Renal pelvis (tissue), 4 donors: ENCODE results near the gene ITGA1. TPM values are rescaled to one million over a fixed set of nuclear protein-coding genes. Genes with fewer than 3 reads are reported as not detected.

Experiments used
- DNase-seq: peaks from one replicate; pipeline ENCODE4 v3.0.0-alpha.2; 2013
- polyA plus RNA-seq, 3 donors: library from polyadenylated mRNA; unstranded; fragments of 120-200 nt; gene quantifications; one replicate each; pipeline ENCODE4 v1.2.1, GENCODE V29; 2013; ENCODE audit not compliant: insufficient read length in 3 of 3

The ITGA1 gene
- polyA plus RNA-seq, 3 donors = 46.8 to 57.6 (median 49.1) TPM

DNA sequence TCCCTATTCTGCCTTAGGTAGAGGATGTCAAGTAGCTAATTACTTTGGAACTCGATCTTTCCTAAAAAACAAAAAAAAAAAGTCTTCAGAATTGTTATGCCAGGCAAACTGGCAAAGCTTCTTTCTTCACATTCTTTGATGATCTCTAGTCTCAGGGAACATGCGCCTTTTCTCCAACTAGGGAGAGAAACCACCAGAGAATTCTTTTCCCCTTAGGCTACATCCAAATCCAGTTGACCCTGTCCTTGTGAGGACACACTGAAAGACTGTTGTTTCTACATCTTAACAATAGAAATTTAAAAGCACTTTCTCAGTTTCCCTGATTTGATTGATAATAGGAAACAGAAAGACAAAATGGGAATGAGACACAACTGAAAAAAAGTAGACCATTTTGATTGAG is 106.7 kb downstream of the ITGA1 start:
- DNase-seq = no peak

DNA sequence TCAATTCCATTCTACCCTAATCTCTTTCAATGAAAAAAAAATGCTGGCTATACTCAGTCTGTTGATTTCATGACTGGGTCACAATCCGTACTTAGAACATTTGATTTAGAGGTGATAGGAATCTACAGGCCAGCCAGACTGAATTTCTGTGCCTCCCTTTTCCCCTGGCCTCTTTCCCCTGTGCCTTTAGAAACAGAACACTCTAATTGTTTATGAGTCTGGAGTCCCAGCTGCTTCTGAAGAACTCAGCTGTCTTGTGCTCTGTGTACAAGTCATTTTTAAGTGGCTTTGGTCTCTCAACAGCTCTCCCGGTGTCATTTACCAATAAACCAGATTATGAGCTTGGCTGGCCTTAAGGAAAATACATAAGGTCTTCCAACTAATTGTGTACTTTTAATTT is 107.4 kb downstream of the ITGA1 start:
- DNase-seq = peak; percentile 77

DNA sequence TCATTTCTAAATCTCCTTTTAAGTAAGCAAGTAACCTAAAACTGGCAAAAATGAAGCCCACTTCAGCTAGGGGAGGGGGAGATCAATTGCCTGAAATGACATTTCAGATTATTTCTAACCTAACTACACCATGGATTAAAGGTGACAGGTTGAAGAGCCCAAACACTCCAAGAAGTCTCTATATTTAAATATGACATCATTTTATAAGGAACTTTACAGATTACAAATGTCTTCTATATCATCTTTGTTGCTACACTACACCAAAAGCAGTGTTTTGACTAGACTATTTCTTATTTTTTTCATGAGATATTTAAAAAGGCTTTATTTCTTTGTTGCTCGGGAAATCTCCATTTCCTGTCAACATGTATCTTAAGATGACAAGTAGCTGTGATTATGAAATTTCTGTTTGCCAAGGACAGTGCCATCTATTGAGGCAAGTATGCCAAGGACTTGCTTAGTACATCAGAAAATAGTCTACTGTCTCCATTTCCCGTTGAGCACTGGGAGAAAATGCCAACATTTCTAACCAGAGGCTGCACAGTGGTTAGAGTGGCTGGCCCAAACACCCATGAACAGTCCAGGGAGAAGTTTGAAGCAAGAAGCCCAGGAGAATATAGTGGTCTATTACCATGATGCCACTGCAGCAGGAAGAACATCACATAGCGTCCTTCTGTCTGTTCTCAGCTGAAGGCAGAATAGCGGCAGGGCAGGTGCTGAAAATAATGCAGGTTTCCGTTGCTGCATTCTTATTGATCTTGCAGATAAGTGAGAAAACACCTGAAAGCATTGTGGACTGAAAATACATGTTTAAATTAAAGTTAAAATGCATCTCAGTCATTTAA is 108.1 kb downstream of the ITGA1 start:
- DNase-seq = no peak

DNA sequence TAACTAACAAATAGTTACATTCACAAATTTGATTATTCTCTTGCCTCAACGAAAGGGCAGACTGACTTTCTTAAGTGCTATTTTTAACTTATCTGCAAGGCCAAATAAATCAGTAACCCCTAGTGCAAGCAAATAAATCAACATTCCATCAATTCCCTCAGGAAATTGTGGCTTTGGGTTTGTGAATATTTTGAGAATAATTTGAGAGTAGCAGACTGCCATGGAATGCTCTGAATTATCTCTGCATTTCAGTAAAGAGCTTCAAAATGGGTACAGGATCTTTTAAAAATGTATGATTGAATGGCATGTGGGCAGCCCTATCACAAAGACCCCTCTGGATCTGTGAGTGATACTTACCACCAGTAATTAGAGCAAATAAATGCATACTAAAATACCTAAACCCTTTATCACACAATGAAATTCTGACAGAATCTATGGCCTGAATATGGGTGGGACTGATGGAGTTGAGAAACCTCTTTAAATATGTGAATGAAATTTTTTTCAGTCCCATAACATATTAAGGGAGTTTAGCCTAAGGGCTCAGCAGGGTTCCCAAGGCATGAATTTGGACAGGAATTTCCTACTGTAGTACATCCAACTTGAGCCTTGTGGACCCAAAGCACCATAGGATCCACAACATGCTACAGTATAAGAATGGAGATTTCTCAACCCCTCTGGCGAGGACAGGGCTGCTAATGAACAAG is 109.0 kb downstream of the ITGA1 start:
- DNase-seq = no peak

DNA sequence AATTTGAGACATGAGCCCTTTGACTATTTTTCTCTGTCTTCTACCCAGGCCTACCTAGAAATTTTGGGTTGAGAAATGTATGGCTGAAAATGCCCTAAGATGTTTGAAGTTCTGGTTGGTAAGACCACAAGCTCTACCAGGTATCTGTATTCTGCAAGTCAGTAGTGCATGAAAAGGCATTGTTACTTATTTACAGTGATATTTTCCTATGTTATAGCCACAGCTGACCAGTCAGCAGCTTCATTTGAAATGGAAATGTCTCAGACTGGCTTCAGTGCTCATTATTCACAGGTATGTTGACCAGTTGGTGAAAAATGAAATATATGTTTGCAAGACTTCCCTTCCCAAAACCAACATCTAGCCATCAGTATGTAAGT is 109.5 kb downstream of the ITGA1 start:
- no peak for DNase-seq

DNA sequence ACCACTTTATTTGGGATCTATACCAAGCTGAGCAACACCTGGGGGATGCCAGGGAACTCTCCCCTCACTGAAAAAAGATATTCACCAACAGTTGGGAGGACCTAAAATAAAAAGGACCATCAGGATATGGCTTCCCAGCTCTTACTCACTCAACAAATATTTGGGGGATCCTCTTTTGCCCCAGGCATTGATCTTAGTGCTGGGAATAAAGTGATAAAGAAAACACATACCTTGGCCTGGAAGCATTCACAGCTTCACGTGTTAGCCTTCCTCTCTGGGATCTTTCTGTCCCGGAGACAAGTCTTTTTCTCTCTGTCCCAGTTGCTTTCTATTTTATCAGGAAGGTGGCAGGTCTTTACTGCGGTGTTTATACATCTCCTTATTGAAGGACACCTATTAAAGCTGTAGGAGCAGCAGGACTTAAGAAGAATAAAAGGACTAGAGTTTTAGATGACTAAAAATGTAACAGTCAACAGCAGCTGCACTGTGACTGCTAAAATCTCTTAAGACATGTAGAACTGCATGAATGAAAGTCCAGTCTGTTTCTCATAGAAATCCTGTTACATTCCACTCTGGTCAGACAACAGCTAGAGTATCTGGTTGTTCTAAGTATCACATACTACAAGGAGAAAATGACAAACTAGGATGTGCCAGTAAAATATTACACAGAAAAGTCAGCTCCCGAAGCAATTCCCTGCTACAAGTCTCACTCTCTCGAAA is 111.4 kb downstream of the ITGA1 start:
- no peak for DNase-seq

DNA sequence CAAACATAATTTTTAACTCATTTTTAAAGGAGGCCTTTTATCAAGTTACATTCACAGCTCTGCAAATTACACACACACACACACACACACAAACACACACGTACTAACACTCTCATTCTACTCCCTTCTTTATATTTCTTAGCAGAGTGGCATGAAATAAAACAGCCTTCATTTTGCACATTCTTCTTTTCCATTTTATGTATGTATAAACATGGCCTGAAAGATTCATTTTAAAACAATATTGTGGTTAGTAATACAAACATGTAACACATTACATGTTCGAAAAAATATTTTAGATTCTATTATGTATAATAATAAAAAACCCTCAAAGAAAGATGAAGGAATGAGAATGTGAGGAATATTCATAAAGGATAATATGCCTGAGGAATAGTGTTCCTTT is 115.4 kb downstream of the ITGA1 start:
- no peak for DNase-seq

DNA sequence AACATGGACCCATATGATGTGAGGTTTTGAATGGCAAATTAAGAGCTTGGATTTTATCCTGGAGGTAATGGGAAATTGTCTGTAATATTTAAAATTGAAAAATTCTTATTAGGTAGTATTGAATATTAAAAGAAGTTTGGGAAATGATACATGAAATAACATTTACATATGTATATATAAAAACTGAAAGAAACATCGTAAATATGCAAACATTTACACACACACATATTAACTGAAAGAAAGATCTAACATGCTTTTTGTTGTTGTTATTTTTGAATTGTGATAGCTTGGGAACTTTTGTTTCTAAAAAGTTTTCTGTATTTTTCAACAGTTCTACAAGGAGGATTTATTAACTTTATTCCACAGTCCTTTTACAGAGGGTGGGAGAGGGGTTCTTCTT is 118.6 kb downstream of the ITGA1 start:
- DNase-seq = no peak

DNA sequence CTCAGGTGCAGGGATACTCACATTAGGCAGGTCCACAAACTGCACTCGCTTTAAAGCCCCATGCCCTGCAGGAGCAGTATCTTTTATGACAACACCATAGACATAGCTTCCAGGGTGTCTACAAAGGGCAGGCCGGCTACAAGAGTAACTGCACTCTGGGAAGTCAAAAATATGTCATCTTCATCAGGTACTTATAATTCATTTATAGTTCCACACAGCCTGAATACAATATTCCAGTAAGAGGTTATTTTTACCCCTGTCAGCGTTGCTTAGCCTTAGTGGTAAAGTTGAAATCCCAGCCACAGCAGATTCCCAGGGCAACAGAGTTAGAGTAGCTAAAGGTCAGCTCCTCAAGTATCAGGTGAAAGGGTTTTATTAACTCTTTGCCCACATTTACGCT is 119.1 kb downstream of the ITGA1 start:
- DNase-seq = no peak

DNA sequence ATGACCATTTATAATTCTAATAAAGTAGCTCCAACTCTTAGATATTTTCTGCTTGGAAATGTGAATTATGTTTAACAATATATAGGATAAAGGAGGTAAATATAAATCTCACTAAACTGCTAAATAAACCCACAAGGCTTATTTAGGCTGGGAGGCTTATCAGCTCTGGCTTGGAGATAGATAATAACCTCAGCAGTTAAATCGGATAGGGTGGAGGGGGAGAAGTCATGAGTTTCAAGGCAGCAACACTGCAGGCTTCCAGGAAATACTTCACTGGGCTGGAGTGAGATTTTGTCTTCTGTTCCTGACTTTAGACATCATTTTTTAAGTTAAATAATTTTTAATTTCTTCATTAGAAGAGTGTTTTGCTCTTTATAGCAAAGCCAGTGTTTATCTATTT is 121.5 kb downstream of the ITGA1 start:
- no peak for DNase-seq

DNA sequence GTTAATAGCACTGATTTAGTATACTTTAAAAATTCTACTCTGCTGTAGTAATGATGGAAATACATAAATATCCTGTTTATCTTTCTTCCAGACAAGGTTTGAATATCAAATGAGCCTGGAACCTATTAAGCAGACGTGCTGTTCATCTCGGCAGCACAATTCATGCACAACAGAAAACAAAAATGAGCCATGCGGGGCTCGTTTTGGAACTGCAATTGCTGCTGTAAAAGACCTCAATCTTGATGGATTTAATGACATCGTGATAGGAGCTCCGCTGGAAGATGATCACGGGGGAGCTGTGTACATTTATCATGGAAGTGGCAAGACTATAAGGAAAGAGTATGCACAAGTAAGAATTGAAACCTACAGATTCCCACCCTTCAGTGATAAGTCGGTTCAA is 122.4 kb downstream of the ITGA1 start:
- DNase-seq = no peak

DNA sequence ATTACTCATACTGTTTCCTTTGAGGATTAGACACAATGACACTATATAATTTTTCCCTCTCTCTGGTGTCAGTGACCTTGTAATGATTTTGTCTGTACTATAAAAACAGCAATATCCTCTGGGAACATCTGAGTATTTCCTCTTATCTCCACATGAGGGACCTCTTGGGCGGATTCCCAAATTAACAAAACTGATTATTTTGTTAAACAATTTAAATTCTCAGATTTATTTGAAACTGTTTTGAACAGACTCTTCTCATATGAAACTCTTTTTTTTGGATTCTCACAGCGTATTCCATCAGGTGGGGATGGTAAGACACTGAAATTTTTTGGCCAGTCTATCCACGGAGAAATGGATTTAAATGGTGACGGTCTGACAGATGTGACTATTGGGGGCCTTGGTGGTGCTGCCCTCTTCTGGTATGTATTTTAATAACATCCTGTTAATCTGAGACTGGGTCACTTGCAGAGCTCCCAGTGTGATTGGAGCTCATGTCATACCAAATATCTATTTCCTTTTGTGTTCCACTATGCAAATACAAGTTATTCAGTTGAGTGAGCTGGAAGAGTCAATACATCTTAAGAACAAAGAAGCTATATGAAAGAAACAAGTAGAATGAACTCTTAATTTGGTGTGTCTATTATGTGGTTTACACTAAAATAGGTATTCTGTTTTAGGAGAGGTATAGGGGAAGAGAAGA is 127.6 kb downstream of the ITGA1 start:
- peak; percentile 74 for DNase-seq

DNA sequence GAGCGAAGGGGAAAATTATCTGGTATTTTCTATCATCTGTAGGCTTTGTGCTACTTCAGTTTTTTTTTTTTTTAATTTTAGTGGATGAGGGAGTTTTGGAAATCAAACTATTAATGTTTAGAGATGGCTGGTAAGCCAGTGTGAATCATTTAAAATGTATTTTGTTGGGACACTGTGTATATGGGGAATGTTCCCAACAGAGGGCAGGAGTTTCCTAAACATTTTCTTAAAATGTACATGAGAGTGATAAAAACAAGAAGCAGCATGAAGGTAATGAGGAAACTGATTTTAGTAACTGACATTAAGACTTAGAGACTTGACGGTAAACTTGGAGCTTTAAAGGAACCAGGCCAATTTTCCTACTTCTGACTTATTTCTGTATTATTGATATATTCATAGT is 133.2 kb downstream of the ITGA1 start:
- no peak for DNase-seq

DNA sequence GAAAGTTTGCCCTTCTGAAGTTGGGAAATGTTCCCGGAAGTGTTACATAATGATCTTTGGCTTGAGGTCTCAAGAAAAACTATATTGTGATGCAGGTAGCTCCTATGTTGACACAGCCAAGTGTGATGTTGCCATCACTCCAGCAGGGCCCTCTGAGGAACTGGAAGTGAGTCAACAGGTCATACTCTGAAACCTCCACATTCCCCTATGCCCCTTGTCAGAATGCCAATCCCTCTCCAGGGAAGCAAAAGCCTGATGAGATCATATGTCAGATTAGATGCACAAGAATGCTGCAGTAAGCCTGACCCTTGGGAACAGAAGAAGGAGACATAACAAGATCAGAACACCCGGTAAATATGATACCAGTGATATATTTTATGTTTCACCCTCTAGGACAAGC is 134.7 kb downstream of the ITGA1 start:
- DNase-seq = no peak

DNA sequence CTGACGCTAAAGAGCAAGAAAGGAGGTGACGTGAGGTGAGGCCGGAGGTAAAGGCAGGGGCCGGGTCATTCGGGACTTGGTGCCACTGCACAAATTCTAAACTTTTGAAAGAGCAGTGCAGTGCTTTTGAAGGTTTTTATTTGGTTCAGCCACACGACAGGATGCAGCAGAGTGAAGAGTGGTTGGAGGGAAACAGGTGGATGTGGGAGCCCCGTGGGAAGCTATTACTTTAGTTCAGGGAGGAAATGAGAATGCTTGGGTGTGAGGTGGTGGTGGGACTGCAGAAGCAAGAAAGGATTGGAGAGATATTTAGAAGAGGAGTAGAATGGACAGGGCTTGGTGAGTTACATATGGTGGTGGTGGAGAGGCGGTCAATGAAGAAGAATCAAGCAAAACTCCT is 136.7 kb downstream of the ITGA1 start:
- DNase-seq = no peak

DNA sequence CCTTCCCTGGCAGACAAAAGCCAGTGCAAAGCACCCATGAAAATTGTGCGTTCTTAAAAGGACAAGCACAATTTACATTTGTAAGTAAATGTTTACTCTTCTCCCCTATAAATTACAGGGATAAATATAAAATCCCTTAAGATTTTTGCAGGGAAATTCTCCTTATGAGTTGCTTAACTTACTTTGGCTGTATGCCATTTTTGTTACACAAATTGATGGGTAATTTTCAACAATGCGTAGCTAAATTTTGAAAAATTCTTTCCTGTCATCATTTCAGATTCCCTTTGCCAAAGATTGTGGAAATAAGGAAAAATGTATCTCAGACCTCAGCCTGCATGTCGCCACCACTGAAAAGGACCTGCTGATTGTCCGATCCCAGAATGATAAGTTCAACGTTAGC is 137.3 kb downstream of the ITGA1 start:
- no peak for DNase-seq

DNA sequence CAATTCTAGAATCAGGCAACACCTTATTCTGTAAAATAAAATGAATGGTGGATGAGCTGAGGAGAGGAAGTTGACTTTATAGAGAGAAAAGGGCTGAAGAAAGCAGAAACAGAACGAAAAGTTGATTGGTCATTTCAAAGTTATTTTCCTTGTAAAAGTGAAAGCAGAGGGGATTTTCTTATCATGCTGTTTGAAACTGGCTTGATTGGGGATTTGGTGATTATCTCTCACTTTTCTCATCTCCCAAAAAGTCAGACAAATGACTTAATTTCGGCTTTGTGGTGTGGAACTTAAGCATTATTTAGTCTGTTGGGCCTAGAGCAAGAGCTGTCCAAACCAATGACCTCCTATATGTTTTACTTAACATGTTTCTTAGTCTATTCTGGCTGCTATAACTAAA is 141.0 kb downstream of the ITGA1 start:
- DNase-seq = no peak

DNA sequence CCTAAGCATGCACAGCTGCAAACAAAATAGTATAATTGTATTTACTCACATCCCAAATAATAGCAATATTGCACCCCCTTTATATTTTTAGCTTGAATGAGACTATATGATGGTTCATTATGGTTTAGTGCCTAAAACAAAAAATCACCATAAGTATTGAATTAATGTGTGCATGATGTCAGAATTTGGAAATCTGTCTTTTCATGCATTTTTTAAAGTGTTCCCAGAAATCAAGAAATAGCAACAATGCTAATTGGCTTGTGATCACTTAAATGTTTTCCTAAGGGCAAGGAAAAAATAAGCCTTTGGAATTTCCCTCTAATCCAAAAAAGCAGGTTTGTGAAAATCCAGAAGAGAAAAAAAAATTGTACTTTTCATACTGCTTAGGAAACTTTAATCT is 150.5 kb downstream of the ITGA1 start:
- no peak for DNase-seq

DNA sequence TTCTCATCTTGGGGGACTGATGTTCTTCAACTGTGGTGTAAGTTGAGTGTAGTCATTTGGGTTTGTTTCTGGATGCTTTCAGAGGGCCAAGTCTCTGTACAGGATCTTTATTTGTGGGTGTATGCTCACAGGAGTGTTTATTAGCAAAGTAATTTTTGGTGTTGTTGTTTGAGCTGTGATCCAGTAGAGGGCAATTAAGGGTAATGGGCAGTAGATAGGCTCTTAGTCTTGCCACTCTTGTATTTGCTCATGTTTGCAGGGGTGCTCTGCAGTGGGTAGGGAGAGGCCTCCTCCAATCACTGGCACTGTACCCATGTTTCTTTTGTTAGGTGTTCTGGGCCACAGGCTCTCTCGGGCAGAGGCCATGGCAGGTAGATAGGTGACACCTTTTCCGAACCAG is 155.6 kb downstream of the ITGA1 start:
- no peak for DNase-seq

DNA sequence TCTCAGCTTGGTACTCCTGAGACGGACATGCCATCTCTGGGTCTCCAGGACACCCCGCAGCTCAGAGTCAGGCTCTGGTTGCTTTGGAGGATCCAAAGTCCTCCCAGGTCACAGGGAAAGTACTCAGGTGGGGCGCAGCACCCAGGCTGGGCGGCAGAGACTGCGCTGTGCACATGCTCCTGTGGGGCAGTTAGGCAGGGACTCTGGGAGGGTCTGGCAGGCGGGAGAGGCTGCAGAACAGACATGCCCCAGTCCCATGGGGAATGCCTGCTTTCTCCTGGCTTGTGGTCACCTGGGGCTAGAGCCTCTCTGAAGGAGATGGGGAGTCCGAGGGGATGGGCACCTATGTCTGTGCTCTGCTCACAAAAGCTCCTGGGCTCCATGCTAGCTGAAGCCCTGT is 156.1 kb downstream of the ITGA1 start:
- no peak for DNase-seq

DNA sequence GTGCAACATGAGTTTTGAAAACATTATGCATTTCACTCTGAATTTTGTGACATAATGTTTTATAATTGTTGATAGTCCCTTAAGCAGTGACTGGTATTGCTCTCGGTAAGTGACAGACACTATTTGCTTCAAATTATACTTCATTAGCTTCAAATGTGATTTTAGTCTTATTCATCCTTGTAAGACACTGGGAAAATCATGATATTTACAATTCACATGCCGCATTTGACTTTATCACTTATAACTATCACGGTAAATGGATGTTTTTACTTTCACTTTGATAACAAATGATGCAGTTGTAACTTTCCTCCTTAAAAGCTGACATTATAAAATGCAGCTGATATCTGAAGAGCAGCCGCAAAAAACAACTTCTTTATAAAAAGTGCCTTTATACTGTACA is 157.3 kb downstream of the ITGA1 start:
- no peak for DNase-seq

DNA sequence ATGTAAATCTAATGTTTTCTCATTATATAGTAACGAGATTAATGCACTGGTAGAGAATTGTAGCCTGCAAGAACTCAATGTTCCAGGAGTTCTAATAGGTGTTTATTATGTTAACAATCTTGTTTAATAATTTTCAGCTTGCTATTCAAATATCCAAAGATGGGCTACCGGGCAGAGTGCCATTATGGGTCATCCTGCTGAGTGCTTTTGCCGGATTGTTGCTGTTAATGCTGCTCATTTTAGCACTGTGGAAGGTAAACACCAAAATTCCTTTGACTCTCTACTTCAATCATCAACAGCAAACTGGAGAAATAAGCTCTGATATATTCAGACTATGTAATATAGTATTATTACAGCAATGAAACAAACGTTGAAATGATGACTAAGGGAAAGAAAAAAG is 159.5 kb downstream of the ITGA1 start:
- no peak for DNase-seq
